Smooth muscle cell (in vitro differentiated cells): Measurements from ENCODE around the gene TRAF3IP1. TPM values are rescaled to one million over a fixed set of nuclear protein-coding genes. Genes with fewer than 3 reads are reported as not detected.
"Not testable (repeated sequence)": the region's sequence is repeated elsewhere in the genome, so short reads cannot be mapped to it uniquely, and the experiment has no call there.

Source experiments
- DNase-seq: peaks from one replicate; lab custom pipeline; 2025; ENCODE audit not compliant: unreplicated experiment; lab: John Stamatoyannopoulos, UW
- H2AFZ ChIP-seq: fragments of 200-600 bp; sonication (generic); 2 replicates; pipeline ENCODE4 v1.6.0; 2016; ENCODE audit warnings: antibody characterized with exemption, low read depth, mild to moderate bottlenecking
- H3F3A ChIP-seq: fragments of 200-600 bp; sonication (generic); 2 replicates; pipeline ENCODE4 v1.6.0; 2017; ENCODE audit warnings: antibody characterized with exemption, low read depth
- H3K27ac ChIP-seq: fragments of 200-600 bp; sonication (generic); 2 replicates; pipeline ENCODE4 v1.5.1; 2016; ENCODE audit warnings: low read depth, mild to moderate bottlenecking
- H3K27me3 ChIP-seq: fragments of 200-600 bp; sonication (generic); 2 replicates; pipeline ENCODE4 v1.6.1; 2016; ENCODE audit warnings: low read depth, mild to moderate bottlenecking
- H3K36me3 ChIP-seq: fragments of 200-600 bp; sonication (generic); 2 replicates; pipeline ENCODE4 v1.5.1; 2016; ENCODE audit warnings: low read depth
- H3K4me1 ChIP-seq: fragments of 200-600 bp; sonication (generic); 2 replicates; pipeline ENCODE4 v1.5.1; 2016; ENCODE audit warnings: low read depth
- H3K4me2 ChIP-seq: fragments of 200-600 bp; sonication (generic); 2 replicates; pipeline ENCODE4 v1.6.0; 2016; ENCODE audit warnings: mild to moderate bottlenecking
- H3K4me3 ChIP-seq: fragments of 200-600 bp; sonication (generic); 2 replicates; pipeline ENCODE4 v1.5.1; 2016; ENCODE audit warnings: mild to moderate bottlenecking
- H3K79me2 ChIP-seq: fragments of 200-600 bp; sonication (generic); 2 replicates; pipeline ENCODE4 v1.6.0; 2016; ENCODE audit warnings: low read depth, mild to moderate bottlenecking
- H3K9ac ChIP-seq: fragments of 200-600 bp; sonication (generic); 2 replicates; pipeline ENCODE4 v1.6.0; 2016; ENCODE audit warnings: low read depth
- H3K9me3 ChIP-seq: fragments of 200-600 bp; sonication (generic); replicated peaks from 2 replicates; pipeline ENCODE4 v1.5.1; 2016; ENCODE audit warnings: low read depth
- H4K20me1 ChIP-seq: fragments of 200-600 bp; sonication (generic); 2 replicates; pipeline ENCODE4 v1.6.0; 2016; ENCODE audit warnings: low read depth
- WGBS: methylation state at CpG from one replicate; pipeline ENCODE4 v1.1.7; 2016; ENCODE audit warnings: low lambda C conversion rate; 5-methylcytosine and 5-hydroxymethylcytosine counted together
- polyA plus RNA-seq: library from polyadenylated mRNA; unstranded; fragments of >200 nt; fragmentation: Nextera tagmentation; extraction: Ambion mirVana; gene quantifications from 2 replicates; pipeline ENCODE4 v1.2.1, GENCODE V29; 2016
- total RNA-seq: library from RNA; depleted of rRNA; stranded (reverse); fragments of >200 nt; gene quantifications from 2 replicates; pipeline ENCODE4 v1.2.3, GENCODE V29; 2014
- TF ChIP-seq, protein P1 (sequence below): fragments of 200-600 bp; sonication (generic); IDR thresholded peaks from 2 replicates; pipeline ENCODE4 v1.5.1; 2017; ENCODE audit warnings: borderline replicate concordance, mild to moderate bottlenecking, antibody characterized with exemption; ENCODE audit not compliant: insufficient read depth, poor library complexity, severe bottlenecking

TRAF3IP1 gene
- total and polyA plus RNA-seq, 2 experiments from 2014 or later: 5.3 to 7.5 TPM

GRCh38 chr2:238440767-238441166, 120.4 kb downstream of the TRAF3IP1 start:
- no peak overlapping the region for H3K27ac ChIP-seq
- H4K20me1 ChIP-seq: peaks cover 85% of the 10 kb centered on the region
- H3K27me3 ChIP-seq: no peaks in the 10 kb centered on the region
- H3K4me1 ChIP-seq: no peaks in the 10 kb centered on the region
- TF ChIP-seq, protein P1, sequence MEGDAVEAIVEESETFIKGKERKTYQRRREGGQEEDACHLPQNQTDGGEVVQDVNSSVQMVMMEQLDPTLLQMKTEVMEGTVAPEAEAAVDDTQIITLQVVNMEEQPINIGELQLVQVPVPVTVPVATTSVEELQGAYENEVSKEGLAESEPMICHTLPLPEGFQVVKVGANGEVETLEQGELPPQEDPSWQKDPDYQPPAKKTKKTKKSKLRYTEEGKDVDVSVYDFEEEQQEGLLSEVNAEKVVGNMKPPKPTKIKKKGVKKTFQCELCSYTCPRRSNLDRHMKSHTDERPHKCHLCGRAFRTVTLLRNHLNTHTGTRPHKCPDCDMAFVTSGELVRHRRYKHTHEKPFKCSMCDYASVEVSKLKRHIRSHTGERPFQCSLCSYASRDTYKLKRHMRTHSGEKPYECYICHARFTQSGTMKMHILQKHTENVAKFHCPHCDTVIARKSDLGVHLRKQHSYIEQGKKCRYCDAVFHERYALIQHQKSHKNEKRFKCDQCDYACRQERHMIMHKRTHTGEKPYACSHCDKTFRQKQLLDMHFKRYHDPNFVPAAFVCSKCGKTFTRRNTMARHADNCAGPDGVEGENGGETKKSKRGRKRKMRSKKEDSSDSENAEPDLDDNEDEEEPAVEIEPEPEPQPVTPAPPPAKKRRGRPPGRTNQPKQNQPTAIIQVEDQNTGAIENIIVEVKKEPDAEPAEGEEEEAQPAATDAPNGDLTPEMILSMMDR: no peak
- 96% methylated on average over 11 of the region's 11 CpGs for WGBS
- no peak overlapping the region for H3K4me3 ChIP-seq
- H3K9me3 ChIP-seq: no peaks in the 10 kb centered on the region
- no peak for DNase-seq
- peaks cover 84% of the 10 kb centered on the region for H3K79me2 ChIP-seq
- H3K4me2 ChIP-seq: no peak overlapping the region
- H3K36me3 ChIP-seq: peaks cover 12% of the 10 kb centered on the region
- H3F3A ChIP-seq: no peaks in the 10 kb centered on the region
- no peak overlapping the region for H2AFZ ChIP-seq
- no peak overlapping the region for H3K9ac ChIP-seq

- H3K27me3 ChIP-seq: no peaks in the 10 kb centered on the region
- 85% methylated on average over 17 of the region's 17 CpGs for WGBS
- H3K9ac ChIP-seq: no peak overlapping the region
- H3K79me2 ChIP-seq: peaks cover 76% of the 10 kb centered on the region
- H2AFZ ChIP-seq: no peak overlapping the region
- H3K4me3 ChIP-seq: no peak overlapping the region
- no peak overlapping the region for H3K4me2 ChIP-seq
- H4K20me1 ChIP-seq: peaks cover 86% of the 10 kb centered on the region
- no peaks in the 10 kb centered on the region for H3K4me1 ChIP-seq
- peaks cover 14% of the 10 kb centered on the region for H3K36me3 ChIP-seq
- H3K9me3 ChIP-seq: no peaks in the 10 kb centered on the region
- DNase-seq: no peak
- TF ChIP-seq, protein P1: no peak
- no peak overlapping the region for H3K27ac ChIP-seq
- H3F3A ChIP-seq: no peaks in the 10 kb centered on the region
Observed at GRCh38 chr2:238441262-238442114, 121.2 kb downstream of the TRAF3IP1 start.

DNA sequence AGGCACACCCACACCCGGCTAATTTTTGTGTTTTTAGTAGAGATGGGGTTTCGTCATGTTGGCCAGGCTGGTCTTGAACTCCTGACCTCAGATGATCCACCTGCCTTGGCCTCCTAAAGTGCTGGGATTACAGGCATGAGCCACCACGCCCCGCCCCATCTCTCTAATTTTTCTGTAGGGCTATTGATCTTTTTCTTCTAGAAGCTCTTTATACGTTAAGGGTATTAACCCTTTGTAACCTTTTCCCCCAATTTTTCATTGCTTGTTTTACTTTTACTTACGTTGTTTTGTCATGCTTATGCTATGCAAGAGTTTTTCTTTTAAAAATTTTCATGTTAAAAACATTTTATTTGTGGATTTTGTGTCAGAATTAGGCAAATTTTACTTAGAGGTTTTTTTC, 121.9 kb downstream of the TRAF3IP1 start:
- H3F3A ChIP-seq, H3K4me2 ChIP-seq, H2AFZ ChIP-seq, H3K9ac ChIP-seq, H3K4me3 ChIP-seq, H3K27ac ChIP-seq, H3K9me3 ChIP-seq, H3K27me3 ChIP-seq, DNase-seq, H3K36me3 ChIP-seq, H3K4me1 ChIP-seq: not testable (repeated sequence)
- 95% methylated on average over 6 of the region's 6 CpGs for WGBS
- H3K79me2 ChIP-seq: peaks cover 69% of the 10 kb centered on the region
- H4K20me1 ChIP-seq: peaks cover 91% of the 10 kb centered on the region

- H3K4me2 ChIP-seq: no peak overlapping the region
- H2AFZ ChIP-seq: no peak overlapping the region
- WGBS: 98% methylated on average over 13 of the region's 13 CpGs
- H3K36me3 ChIP-seq: peaks cover 5% of the 10 kb centered on the region
- H3K4me3 ChIP-seq: no peak overlapping the region
- peaks cover 51% of the 10 kb centered on the region for H3K79me2 ChIP-seq
- no peaks in the 10 kb centered on the region for H3K9me3 ChIP-seq
- H3F3A ChIP-seq: no peaks in the 10 kb centered on the region
- H3K9ac ChIP-seq: no peak overlapping the region
- H4K20me1 ChIP-seq: peaks cover 91% of the 10 kb centered on the region
- H3K4me1 ChIP-seq: no peaks in the 10 kb centered on the region
- no peak for DNase-seq
- TF ChIP-seq, protein P1: no peak
- no peak overlapping the region for H3K27ac ChIP-seq
- no peaks in the 10 kb centered on the region for H3K27me3 ChIP-seq
Observed at GRCh38 chr2:238444242-238444641, 123.9 kb downstream of the TRAF3IP1 start.
